Stimulated activated CD4-positive, alpha-beta T cell treated with anti-CD3 and anti-CD28 coated beads, Interleukin-15, amount 100 ng/mL, for 48 hours (primary cell): ENCODE data around the gene PLSCR2.
"Not testable (repeated sequence)": the region's sequence is repeated elsewhere in the genome, so short reads cannot be mapped to it uniquely, and the experiment has no call there.

ENCODE experiments used
- DNase-seq, 2 donors: peaks; one replicate each; pipeline ENCODE4 v3.0.0-alpha.2; 2020; ENCODE audit warnings: low read depth in 2 of 2

PLSCR2 gene

GRCh38 chr3:146491303-146491702 lies 21.9 kb upstream of the PLSCR2 start:
- DNase-seq: no peak

- no peak for DNase-seq
These were observed 15.9 kb upstream of the PLSCR2 start for GRCh38 chr3:146485297-146485696.

- DNase-seq: no peak
These were observed 6.9 kb upstream of the PLSCR2 start for GRCh38 chr3:146476094-146476740.

GRCh38 chr3:146474976-146475375 lies 5.6 kb upstream of the PLSCR2 start:
- not testable (repeated sequence) for DNase-seq

GRCh38 chr3:146473726-146474125 lies 4.4 kb upstream of the PLSCR2 start:
- no peak for DNase-seq

- DNase-seq: no peak
These were observed 3.2 kb upstream of the PLSCR2 start for GRCh38 chr3:146472611-146473010.

GRCh38 chr3:146471012-146471411 lies 1.7 kb upstream of the PLSCR2 start:
- DNase-seq: no peak

GRCh38 chr3:146470425-146470990 lies 1.1 kb upstream of the PLSCR2 start:
- DNase-seq: no peak

GRCh38 chr3:146468671-146469149 lies 651 bp downstream of the PLSCR2 start:
- no peak for DNase-seq

- DNase-seq: no peak
These were observed 1.1 kb downstream of the PLSCR2 start for GRCh38 chr3:146468234-146468633.

- no peak for DNase-seq
These were observed 2.8 kb downstream of the PLSCR2 start for GRCh38 chr3:146466604-146467003.

- no peak for DNase-seq
These were observed 3.5 kb downstream of the PLSCR2 start for GRCh38 chr3:146465693-146466465.

- DNase-seq: no peak
These were observed 4.6 kb downstream of the PLSCR2 start for GRCh38 chr3:146464783-146465182.

- DNase-seq: no peak
These were observed 5.3 kb downstream of the PLSCR2 start for GRCh38 chr3:146464005-146464595.

GRCh38 chr3:146454796-146455195 lies 14.6 kb downstream of the PLSCR2 start:
- no peak for DNase-seq

- no peak for DNase-seq
These were observed 19.7 kb downstream of the PLSCR2 start for GRCh38 chr3:146449613-146450012.

GRCh38 chr3:146449076-146449475 lies 20.3 kb downstream of the PLSCR2 start:
- DNase-seq: no peak

- DNase-seq: no peak
These were observed 23.3 kb downstream of the PLSCR2 start for GRCh38 chr3:146446026-146446425.

- DNase-seq: not testable (repeated sequence)
These were observed 29.1 kb downstream of the PLSCR2 start for GRCh38 chr3:146440310-146440709.

GRCh38 chr3:146432066-146432465 lies 37.3 kb downstream of the PLSCR2 start:
- DNase-seq: no peak

GRCh38 chr3:146431240-146431639 lies 38.1 kb downstream of the PLSCR2 start:
- no peak for DNase-seq

- no peak for DNase-seq
These were observed 44.0 kb downstream of the PLSCR2 start for GRCh38 chr3:146425341-146425740.
